Endodermal cell (in vitro differentiated cells): Measurements from ENCODE around the gene DLGAP5. TPM values are rescaled to one million over a fixed set of nuclear protein-coding genes. Genes with fewer than 3 reads are reported as not detected.

Source experiments
- DNase-seq: peaks from one replicate; pipeline ENCODE4 v3.0.0-alpha.2; 2017
- H3K27ac ChIP-seq: 2 replicates; pipeline ENCODE4 v1.5.1; 2013; ENCODE audit warnings: mild to moderate bottlenecking, low read depth, low read length, moderate library complexity
- H3K27me3 ChIP-seq: 2 replicates; pipeline ENCODE4 v1.6.1; 2013; ENCODE audit warnings: mild to moderate bottlenecking, low read length, moderate library complexity; ENCODE audit not compliant: insufficient read depth, control insufficient read depth, poor library complexity, severe bottlenecking
- H3K36me3 ChIP-seq: 2 replicates; pipeline ENCODE4 v1.7.0; 2013; ENCODE audit warnings: mild to moderate bottlenecking, low read length, moderate library complexity; ENCODE audit not compliant: control insufficient read depth, insufficient read depth
- H3K4me1 ChIP-seq: one replicate; pipeline ENCODE4 v1.7.0; 2013; ENCODE audit warnings: low read length; ENCODE audit not compliant: control insufficient read depth, insufficient read depth
- H3K4me3 ChIP-seq: 2 replicates; pipeline ENCODE4 v1.5.1; 2013; ENCODE audit warnings: mild to moderate bottlenecking, low read length, moderate library complexity
- H3K9ac ChIP-seq: 2 replicates; pipeline ENCODE4 v1.6.1; 2013; ENCODE audit warnings: mild to moderate bottlenecking, low read length, moderate library complexity; ENCODE audit not compliant: poor library complexity, severe bottlenecking; ENCODE audit errors: extremely low read depth
- H3K9me3 ChIP-seq: 2 replicates; pipeline ENCODE4 v1.6.1; 2013; ENCODE audit warnings: mild to moderate bottlenecking, low read length, moderate library complexity; ENCODE audit not compliant: control insufficient read depth
- H3K27ac Mint-ChIP-seq: 2 replicates; pipeline ENCODE4 v1.8.0; 2020; ENCODE audit warnings: mixed read lengths
- H3K27me3 Mint-ChIP-seq: 2 replicates; pipeline ENCODE4 v1.8.0; 2021; ENCODE audit warnings: mild to moderate bottlenecking, mixed read lengths; ENCODE audit not compliant: insufficient read depth
- H3K36me3 Mint-ChIP-seq: 2 replicates; pipeline ENCODE4 v1.8.0; 2020; ENCODE audit warnings: low read depth, mixed read lengths
- H3K4me1 Mint-ChIP-seq: 2 replicates; pipeline ENCODE4 v1.8.0; 2020; ENCODE audit warnings: mixed read lengths
- H3K4me3 Mint-ChIP-seq: 2 replicates; pipeline ENCODE4 v1.8.0; 2020; ENCODE audit warnings: mild to moderate bottlenecking, moderate library complexity, mixed read lengths
- H3K9me3 Mint-ChIP-seq: 2 replicates; pipeline ENCODE4 v1.8.0; 2020; ENCODE audit warnings: mild to moderate bottlenecking, mixed read lengths
- WGBS, 2 experiments: methylation state at CpG; one replicate each; pipeline versions ENCODE4 v1.1.5 to v1.1.7; 2013; ENCODE audit warnings: missing lambda C conversion rate in 2 of 2, mixed read lengths in 1 of 2; ENCODE audit not compliant: insufficient coverage in 1 of 2, insufficient read length in 1 of 2; 5-methylcytosine and 5-hydroxymethylcytosine counted together
- total RNA-seq, 2 donors: library from RNA; stranded (reverse); fragmentation: NEBNext Ultra II Directional in 1 of 2; extraction: Animal tissue kit (Norgen Biotek cat#: 25700) in 1 of 2; gene quantifications; 2 replicates in 1 of 2; 3 replicates in 1 of 2; pipeline ENCODE4 v1.2.1, GENCODE V29; 2021
- TF ChIP-seq, protein P1 (sequence below): fragments of 200-600 bp; sonication (generic); conservative IDR thresholded peaks from 2 replicates; pipeline ENCODE4 v1.5.0; 2021; ENCODE audit warnings: antibody characterized with exemption, mild to moderate bottlenecking

Gene DLGAP5
- total RNA-seq, 2 donors from 2014 or later: 71.1 to 112 TPM

DNA sequence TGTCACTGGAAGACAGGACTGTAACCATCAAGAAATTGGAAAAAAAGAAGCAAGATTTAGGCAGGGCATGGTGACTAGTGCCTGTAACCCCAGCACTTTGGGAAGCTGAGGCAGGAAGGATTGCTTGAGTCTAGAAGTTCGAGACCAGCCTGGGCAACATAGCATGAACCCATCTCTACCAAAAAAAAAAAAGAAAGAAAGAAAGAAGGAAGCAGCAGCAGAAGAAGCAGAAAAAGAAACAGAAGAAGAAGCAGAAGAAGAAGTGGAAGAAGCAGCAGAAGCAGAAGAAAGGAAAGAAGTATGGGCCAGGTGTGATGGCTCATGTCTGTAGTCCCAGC lies 92.9 kb downstream of the DLGAP5 start:
- WGBS, 2 experiments: 80% methylated on average over 1 of the region's 1 CpG; no CpG with 5 or more reads in 1 of the 2 experiments

More for the DNA sequence above, 92.9 kb downstream of the DLGAP5 start:
- H3K27ac ChIP-seq: no peak overlapping the region
- H3K9ac ChIP-seq: no peak overlapping the region
- peaks cover 10% of the 10 kb centered on the region for H3K4me1 ChIP-seq
- TF ChIP-seq, protein P1, sequence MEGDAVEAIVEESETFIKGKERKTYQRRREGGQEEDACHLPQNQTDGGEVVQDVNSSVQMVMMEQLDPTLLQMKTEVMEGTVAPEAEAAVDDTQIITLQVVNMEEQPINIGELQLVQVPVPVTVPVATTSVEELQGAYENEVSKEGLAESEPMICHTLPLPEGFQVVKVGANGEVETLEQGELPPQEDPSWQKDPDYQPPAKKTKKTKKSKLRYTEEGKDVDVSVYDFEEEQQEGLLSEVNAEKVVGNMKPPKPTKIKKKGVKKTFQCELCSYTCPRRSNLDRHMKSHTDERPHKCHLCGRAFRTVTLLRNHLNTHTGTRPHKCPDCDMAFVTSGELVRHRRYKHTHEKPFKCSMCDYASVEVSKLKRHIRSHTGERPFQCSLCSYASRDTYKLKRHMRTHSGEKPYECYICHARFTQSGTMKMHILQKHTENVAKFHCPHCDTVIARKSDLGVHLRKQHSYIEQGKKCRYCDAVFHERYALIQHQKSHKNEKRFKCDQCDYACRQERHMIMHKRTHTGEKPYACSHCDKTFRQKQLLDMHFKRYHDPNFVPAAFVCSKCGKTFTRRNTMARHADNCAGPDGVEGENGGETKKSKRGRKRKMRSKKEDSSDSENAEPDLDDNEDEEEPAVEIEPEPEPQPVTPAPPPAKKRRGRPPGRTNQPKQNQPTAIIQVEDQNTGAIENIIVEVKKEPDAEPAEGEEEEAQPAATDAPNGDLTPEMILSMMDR: no peak
- no peaks in the 10 kb centered on the region for H3K36me3 ChIP-seq
- DNase-seq: no peak
- Mint-ChIP-seq H3K4me1 (peaks cover 19% of the 10 kb centered on the region), H3K27me3 (no peaks in the 10 kb centered on the region), H3K9me3 (no peaks in the 10 kb centered on the region), H3K36me3 (no peaks in the 10 kb centered on the region), H3K4me3 (no peak overlapping the region), H3K27ac (no peak overlapping the region)
- H3K4me3 ChIP-seq: no peak overlapping the region
- no peaks in the 10 kb centered on the region for H3K9me3 ChIP-seq
- H3K27me3 ChIP-seq: no peaks in the 10 kb centered on the region

Other genes with a start within 250 kb of the DLGAP5 start
- 10 to 100 TPM; 63.4 to 99.3 TPM for gene WDHD1, start 164.5 kb downstream of the DLGAP5 start, total RNA-seq
- gene SOCS4, start 164.3 kb downstream of the DLGAP5 start, total RNA-seq: 10 to 100 TPM; 28.0 to 32.0 TPM
- 100 to 1,000 TPM; 122 to 153 TPM for gene MAPK1IP1L, start 139.9 kb downstream of the DLGAP5 start, total RNA-seq
- 1 to 10 TPM; 1.0 to 2.0 TPM for gene LGALS3, start 62.3 kb downstream of the DLGAP5 start, total RNA-seq
- 10 to 100 TPM; 44.1 to 51.6 TPM for gene FBXO34, start 79.8 kb upstream of the DLGAP5 start, total RNA-seq
- gene ATG14, start 220.2 kb upstream of the DLGAP5 start, total RNA-seq: 10 to 100 TPM; 11.0 to 12.9 TPM
- not detected for gene TBPL2, start 249.0 kb upstream of the DLGAP5 start, total RNA-seq